DOHH2 (cell line): ENCODE results near the gene PPP2R2C.

Experiments
- CTCF ChIP-seq: fragments of 200-600 bp; sonication (generic); IDR thresholded peaks from one replicate; pipeline ENCODE4 v1.5.1; 2014; ENCODE audit warnings: antibody characterized with exemption, mild to moderate bottlenecking, low read depth, low read length; ENCODE audit not compliant: poor library complexity, severe bottlenecking
- EZH2phosphoT487 ChIP-seq: fragments of 200-600 bp; sonication (generic); IDR thresholded peaks from 2 replicates; pipeline ENCODE4 v1.6.1; 2017; ENCODE audit warnings: borderline replicate concordance, mild to moderate bottlenecking, antibody characterized with exemption, low read length, moderate library complexity, mixed read lengths

- peak; percentile 87 for TF ChIP-seq CTCF
- no peak for TF ChIP-seq EZH2phosphoT487
Measured at GRCh38 chr4:6332042-6332668, 140.3 kb downstream of the PPP2R2C start.
